OCI-LY1 (cell line): ENCODE measurements around the gene PTTG2.

Experiments
- H2AFZ ChIP-seq: fragments of 200-600 bp; sonication (generic), shearing (Covaris generic); 2 replicates; pipeline ENCODE4 v1.6.0; 2014; ENCODE audit warnings: antibody characterized with exemption, mild to moderate bottlenecking, low read length
- H3F3A ChIP-seq: fragments of 200-600 bp; sonication (generic), shearing (Covaris generic); 2 replicates; pipeline ENCODE4 v1.6.0; 2014; ENCODE audit warnings: mild to moderate bottlenecking, antibody characterized with exemption, low read length, moderate library complexity; ENCODE audit not compliant: insufficient read depth
- H3K27ac ChIP-seq: fragments of 200-600 bp; sonication (generic); 2 replicates; pipeline ENCODE4 v1.5.1; 2014; ENCODE audit warnings: low read length, mixed run types, mild to moderate bottlenecking, low read depth; ENCODE audit not compliant: poor library complexity, severe bottlenecking
- H3K27me3 ChIP-seq: fragments of 200-600 bp; sonication (generic); 2 replicates; pipeline ENCODE4 v1.6.0; 2014; ENCODE audit warnings: antibody characterized with exemption, mild to moderate bottlenecking, low read length, moderate library complexity; ENCODE audit not compliant: insufficient read depth
- H3K36me3 ChIP-seq: fragments of 200-600 bp; sonication (generic); 2 replicates; pipeline ENCODE4 v1.6.1; 2014; ENCODE audit warnings: mild to moderate bottlenecking, antibody characterized with exemption, low read length, moderate library complexity, mixed read lengths; ENCODE audit not compliant: insufficient read depth
- H3K4me1 ChIP-seq: fragments of 200-600 bp; sonication (generic); 2 replicates; pipeline ENCODE4 v1.5.1; 2014; ENCODE audit warnings: mild to moderate bottlenecking, low read length, moderate library complexity; ENCODE audit not compliant: insufficient read depth, severe bottlenecking
- H3K4me2 ChIP-seq: fragments of 200-600 bp; sonication (generic), shearing (Covaris generic); 2 replicates; pipeline ENCODE4 v1.6.1; 2014; ENCODE audit warnings: low read length
- H3K4me3 ChIP-seq: fragments of 200-600 bp; sonication (generic); 2 replicates; pipeline ENCODE4 v1.5.1; 2014; ENCODE audit warnings: low read length, low read depth, mild to moderate bottlenecking, mixed read lengths; ENCODE audit not compliant: poor library complexity, severe bottlenecking
- H3K79me2 ChIP-seq: fragments of 200-600 bp; shearing (Covaris generic); 2 replicates; pipeline ENCODE4 v1.6.1; 2016; ENCODE audit warnings: mixed run types, low read length, mixed read lengths; ENCODE audit not compliant: insufficient read depth
- H3K9ac ChIP-seq: fragments of 200-600 bp; sonication (generic), shearing (Covaris generic); 2 replicates; pipeline ENCODE4 v1.6.1; 2014; ENCODE audit warnings: mild to moderate bottlenecking, low read length, mixed read lengths
- H3K9me2 ChIP-seq: fragments of 200-600 bp; sonication (generic), shearing (Covaris generic); 2 replicates; pipeline ENCODE4 v1.6.1; 2014; ENCODE audit warnings: low read depth, mild to moderate bottlenecking, low read length, mixed read lengths
- H3K9me3 ChIP-seq: fragments of 200-600 bp; shearing (Covaris generic); 2 replicates; pipeline ENCODE4 v1.6.1; 2014; ENCODE audit warnings: low read length, mixed read lengths
- H4K20me1 ChIP-seq: fragments of 200-600 bp; sonication (generic), shearing (Covaris generic); 2 replicates; pipeline ENCODE4 v1.6.0; 2016; ENCODE audit warnings: mild to moderate bottlenecking, low read length; ENCODE audit not compliant: insufficient read depth
- CTCF ChIP-seq: fragments of 200-600 bp; sonication (generic), shearing (Covaris generic); IDR thresholded peaks from 2 replicates; pipeline ENCODE4 v1.5.1; 2017; ENCODE audit warnings: mild to moderate bottlenecking, antibody characterized with exemption, low read length, moderate library complexity, mixed read lengths
- EZH2 ChIP-seq: fragments of 200-600 bp; sonication (generic), shearing (Covaris generic); IDR thresholded peaks from 2 replicates; pipeline ENCODE4 v1.8.0; 2017; ENCODE audit warnings: borderline replicate concordance, mixed run types, mild to moderate bottlenecking, antibody characterized with exemption, low read length, moderate library complexity, mixed read lengths

PTTG2 gene

GRCh38 chr4:37976991-37977470 is 16.8 kb downstream of the PTTG2 start:
- TF ChIP-seq EZH2 = no peak
- TF ChIP-seq CTCF = no peak; the same call in 1 of the 2 replicates
- Histone ChIP-seq H4K20me1 (no peaks in the 10 kb centered on the region), H3K36me3 (peaks cover 6% of the 10 kb centered on the region; the same call in 1 of the 2 replicates), H3K9ac (peak overlapping the region; percentile 99), H3K4me2 (peak overlapping the region; percentile 85), H3K27me3 (no peaks in the 10 kb centered on the region), H3F3A (peaks cover 3% of the 10 kb centered on the region; the same call in 1 of the 2 replicates), H3K79me2 (peaks cover 43% of the 10 kb centered on the region), H3K4me3 (peak overlapping the region; percentile 70), H3K27ac (peak overlapping the region; percentile 100), H3K4me1 (peaks cover 51% of the 10 kb centered on the region), H3K9me3 (no peaks in the 10 kb centered on the region), H2AFZ (no peak overlapping the region), H3K9me2 (no peaks in the 10 kb centered on the region)

GRCh38 chr4:37977471-37978247 is 17.5 kb downstream of the PTTG2 start:
- H3K9ac ChIP-seq = peak overlapping the region; percentile 99
- peaks cover 49% of the 10 kb centered on the region for H3K79me2 ChIP-seq
- peaks cover 57% of the 10 kb centered on the region for H3K4me1 ChIP-seq
- peaks cover 6% of the 10 kb centered on the region; the same call in 1 of the 2 replicates for H3K36me3 ChIP-seq
- H3K9me2 ChIP-seq = no peaks in the 10 kb centered on the region
- peak; percentile 61 for TF ChIP-seq CTCF
- no peak for TF ChIP-seq EZH2
- no peaks in the 10 kb centered on the region for H4K20me1 ChIP-seq
- H3K27me3 ChIP-seq = no peaks in the 10 kb centered on the region
- H3F3A ChIP-seq = peaks cover 3% of the 10 kb centered on the region; the same call in 1 of the 2 replicates
- H2AFZ ChIP-seq = no peak overlapping the region
- H3K4me3 ChIP-seq = peak overlapping the region; percentile 70
- H3K4me2 ChIP-seq = peak overlapping the region; percentile 85
- H3K9me3 ChIP-seq = no peaks in the 10 kb centered on the region
- peak overlapping the region; percentile 100 for H3K27ac ChIP-seq

- Histone ChIP-seq H3K27me3 (no peaks in the 10 kb centered on the region), H3K36me3 (peaks cover 8% of the 10 kb centered on the region; the same call in 1 of the 2 replicates), H3K9me2 (no peaks in the 10 kb centered on the region), H3K79me2 (peaks cover 56% of the 10 kb centered on the region), H3K9ac (peak overlapping the region; percentile 99), H3K4me3 (peak overlapping the region; percentile 70), H3K4me2 (peak overlapping the region; percentile 85), H3K9me3 (no peaks in the 10 kb centered on the region), H4K20me1 (no peaks in the 10 kb centered on the region), H3K4me1 (peaks cover 65% of the 10 kb centered on the region), H3F3A (peaks cover 3% of the 10 kb centered on the region; the same call in 1 of the 2 replicates), H3K27ac (peak overlapping the region; percentile 100), H2AFZ (no peak overlapping the region)
- no peak for TF ChIP-seq CTCF
Observed at GRCh38 chr4:37978248-37978924, 18.2 kb downstream of the PTTG2 start.
